Endothelial cell of umbilical vein (primary cell): ENCODE data around the gene THAP11. TPM values are rescaled to one million over a fixed set of nuclear protein-coding genes. Genes with fewer than 3 reads are reported as not detected.

Source experiments
- BruUV-seq: library from RNA; stranded (reverse); fragments of 400-500 nt; replicated peaks from 2 replicates; lab custom pipeline; 2021; lab: Mats Ljungman, UMichigan
- CTCF ChIA-PET: fragments of 300-600, 350-600 bp; sonication (Branson Sonifier 250); formaldehyde crosslinking; loops from one replicate; lab custom pipeline; 2021; ENCODE audit warnings: antibody characterized with exemption, inconsistent platforms; lab: Charles Lee
- POLR2A ChIA-PET: fragments of 300-600, 350-600 bp; sonication (Branson Sonifier 250); formaldehyde crosslinking; loops from one replicate; lab custom pipeline; 2021; ENCODE audit warnings: antibody characterized with exemption, inconsistent platforms; lab: Charles Lee
- DNase-seq: peaks from one replicate; pipeline ENCODE4 v3.0.0-alpha.2; 2011; ENCODE audit warnings: low read depth, low spot score
- FAIRE-seq: peaks from 2 replicates; lab custom pipeline; 2011; peaks lifted over from hg19 to GRCh38; lab: Jason Lieb, UNC
- H2AFZ ChIP-seq: 2 replicates; pipeline ENCODE4 v1.6.0; 2012; ENCODE audit warnings: low read depth, low read length, control low read depth, inconsistent platforms
- H3K27ac ChIP-seq: 2 replicates; pipeline ENCODE4 v1.5.1; 2011; ENCODE audit warnings: low read depth, mild to moderate bottlenecking, control low read depth, low read length, moderate library complexity; ENCODE audit not compliant: insufficient read depth
- H3K27me3 ChIP-seq, 2 experiments: 2 replicates each; pipeline versions ENCODE4 v1.6.0 to v1.6.1; 2011; ENCODE audit warnings: low read length in 2 of 2, mixed read lengths in 1 of 2; ENCODE audit not compliant: control insufficient read depth in 2 of 2, insufficient read depth in 2 of 2
- H3K36me3 ChIP-seq, 2 experiments: 2 replicates in 1 of 2; 3 replicates in 1 of 2; pipeline ENCODE4 v1.5.1; 2011; ENCODE audit warnings: low read length in 2 of 2, mild to moderate bottlenecking in 1 of 2, moderate library complexity in 1 of 2; ENCODE audit not compliant: control insufficient read depth in 2 of 2, insufficient read depth in 2 of 2; ENCODE audit errors: extremely low read depth in 1 of 2
- H3K4me1 ChIP-seq: 3 replicates; pipeline ENCODE4 v1.5.1; 2011; ENCODE audit warnings: mild to moderate bottlenecking, low read length; ENCODE audit not compliant: control insufficient read depth, insufficient read depth; ENCODE audit errors: extremely low read depth
- H3K4me2 ChIP-seq: 2 replicates; pipeline ENCODE4 v1.6.1; 2011; ENCODE audit warnings: low read length, control low read depth, mixed read lengths; ENCODE audit not compliant: insufficient read depth
- H3K4me3 ChIP-seq, 3 experiments: fragments of 200-600 bp in 1 of 3; sonication (generic), shearing (Covaris generic) in 1 of 3; replicated peaks in 1 of 3; 2 replicates each; pipeline ENCODE4 v1.5.1; 2011 to 2016; ENCODE audit warnings: control low read depth in 3 of 3, low read length in 3 of 3, mild to moderate bottlenecking in 2 of 3, inconsistent platforms in 1 of 3, low read depth in 1 of 3, moderate library complexity in 1 of 3; ENCODE audit not compliant: insufficient read depth in 1 of 3
- H3K79me2 ChIP-seq: 2 replicates; pipeline ENCODE4 v1.6.0; 2012; ENCODE audit warnings: low read length, inconsistent platforms; ENCODE audit not compliant: control insufficient read depth, insufficient read depth
- H3K9ac ChIP-seq: replicated peaks from 2 replicates; pipeline ENCODE3; 2011; ENCODE audit warnings: low read length, control low read depth; ENCODE audit not compliant: insufficient read depth; ENCODE audit errors: extremely low read depth
- H3K9me1 ChIP-seq: replicated peaks from 3 replicates; pipeline ENCODE4 v1.6.0; 2011; ENCODE audit warnings: mild to moderate bottlenecking, low read length; ENCODE audit not compliant: control insufficient read depth, insufficient read depth; ENCODE audit errors: extremely low read depth
- H3K9me3 ChIP-seq: replicated peaks from 2 replicates; pipeline ENCODE4 v1.5.1; 2012; ENCODE audit warnings: low read length, inconsistent platforms; ENCODE audit not compliant: control insufficient read depth, insufficient read depth
- H4K20me1 ChIP-seq: replicated peaks from 2 replicates; pipeline ENCODE3; 2011; ENCODE audit warnings: mild to moderate bottlenecking, low read length; ENCODE audit not compliant: control insufficient read depth, insufficient read depth; ENCODE audit errors: extremely low read depth
- FOS ChIP-seq: IDR thresholded peaks from 2 replicates; pipeline ENCODE4 v1.6.1; 2011; ENCODE audit warnings: mild to moderate bottlenecking, low read length, moderate library complexity, borderline replicate concordance; ENCODE audit not compliant: insufficient read depth
- GATA2 ChIP-seq: IDR thresholded peaks from 2 replicates; pipeline ENCODE4 v1.7.0; 2011; ENCODE audit warnings: low read depth, mild to moderate bottlenecking, moderate library complexity, mixed read lengths, low read length; ENCODE audit not compliant: insufficient read length, insufficient read depth
- JUN ChIP-seq: IDR thresholded peaks from 2 replicates; pipeline ENCODE4 v1.6.1; 2011; ENCODE audit warnings: borderline replicate concordance, low read depth; ENCODE audit not compliant: insufficient read length, insufficient read depth
- MYC ChIP-seq: IDR thresholded peaks from one replicate; pipeline ENCODE4 v1.6.1; 2011; ENCODE audit warnings: mild to moderate bottlenecking, low read depth, low read length
- POLR2AphosphoS5 ChIP-seq: IDR thresholded peaks from 2 replicates; pipeline ENCODE4 v1.6.1; 2012; ENCODE audit warnings: low read depth, mild to moderate bottlenecking, control low read depth, low read length, moderate library complexity; ENCODE audit not compliant: insufficient read depth
- dilution Hi-C: fragments of 300-500 bp; cut with MboI; formaldehyde crosslinking; loops from one replicate; pipeline ENCODE4 v1.15.0; 2019; ENCODE audit warnings: low sequenced_read_pairs; ENCODE audit not compliant: extremely low pct_ligation_motif_present
- intact Hi-C: fragments of 100-400 bp; cut with micrococcal nuclease; formaldehyde crosslinking; loops from one replicate; pipeline ENCODE4 v1.10.0; 2022
- polyA plus RNA-seq, 4 experiments: library from polyadenylated mRNA; depleted of rRNA in 3 of 4; stranded (reverse) in 3 of 4; unstranded in 1 of 4; fragments of >200 nt; gene quantifications; 2 replicates each; pipeline versions ENCODE4 v1.2.1 to v1.2.3, GENCODE V29; 2011 to 2012; ENCODE audit warnings: missing spikeins in 1 of 4
- total RNA-seq: library from RNA; stranded (reverse); gene quantifications from 2 replicates; pipeline ENCODE4 v1.2.3, GENCODE V29; 2021
- TF ChIP-seq, protein P1 (sequence below), 2 donors: IDR thresholded peaks; 1 replicate in 1 of 2; 2 replicates in 1 of 2; pipeline ENCODE4 v1.5.1; 2011; ENCODE audit warnings: low read length in 2 of 2, mild to moderate bottlenecking in 2 of 2, moderate library complexity in 2 of 2, control low read depth in 1 of 2, inconsistent platforms in 1 of 2, low read depth in 1 of 2; ENCODE audit not compliant: insufficient read depth in 1 of 2; ENCODE audit errors: extremely low read depth in 1 of 2
- TF ChIP-seq, protein P2 (sequence below): IDR thresholded peaks from 2 replicates; pipeline ENCODE4 v1.6.1; 2011; ENCODE audit not compliant: insufficient read depth, insufficient read length

The THAP11 gene
- total and polyA plus RNA-seq, 2 donors (not counting 3 experiments of a cell fraction or from before 2014, with no cell fraction given) = 24.0 to 25.9 TPM

DNA sequence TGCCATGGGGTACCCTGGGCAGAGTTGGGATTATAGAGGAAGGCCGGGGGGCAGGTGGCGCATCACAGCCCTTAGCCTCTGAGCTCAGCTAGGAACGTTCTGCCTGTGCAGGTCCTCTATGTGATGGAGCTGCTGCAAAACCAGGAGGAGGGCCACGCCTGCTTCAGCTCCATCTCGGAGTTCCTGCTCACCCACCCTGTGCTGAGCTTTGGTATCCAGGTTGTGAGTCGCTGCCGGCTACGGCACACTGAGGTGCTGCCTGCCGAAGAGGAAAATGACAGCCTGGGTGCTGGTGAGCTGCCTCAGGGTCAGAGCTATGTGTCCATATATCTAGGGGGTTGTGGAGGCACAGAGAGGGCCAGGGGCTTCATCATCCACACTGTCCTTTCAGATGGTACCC lies 36.7 kb downstream of the THAP11 start:
- H3K4me3 ChIP-seq = no peak overlapping the region
- H3K27me3 ChIP-seq = no peaks in the 10 kb centered on the region
- no peaks in the 10 kb centered on the region for H3K9me3 ChIP-seq
- H3K27ac ChIP-seq = no peak overlapping the region
- H4K20me1 ChIP-seq = no peaks in the 10 kb centered on the region
- DNase-seq (no peak), FAIRE-seq (no peak)
- H3K79me2 ChIP-seq = peaks cover 26% of the 10 kb centered on the region
- no peak overlapping the region for H3K4me2 ChIP-seq
- peaks cover 19 to 77% of the 10 kb centered on the region in 2 experiments for H3K36me3 ChIP-seq
- no TSS peak for BruUV-seq
- no peak overlapping the region for H2AFZ ChIP-seq
- ChIA-PET POLR2A (no interaction called here), CTCF (interaction anchor here (1.0 to 1.8 kb wide), 2 partner anchors 62 to 162 kb away, joined by 3 to 5 read pairs; no protein-coding TSS in a partner anchor)
- H3K9me1 ChIP-seq = no peaks in the 10 kb centered on the region
- TF ChIP-seq GATA2 (no peak), POLR2AphosphoS5 (no peak), FOS (no peak), MYC (no peak), JUN (no peak)
- TF ChIP-seq, protein P1, sequence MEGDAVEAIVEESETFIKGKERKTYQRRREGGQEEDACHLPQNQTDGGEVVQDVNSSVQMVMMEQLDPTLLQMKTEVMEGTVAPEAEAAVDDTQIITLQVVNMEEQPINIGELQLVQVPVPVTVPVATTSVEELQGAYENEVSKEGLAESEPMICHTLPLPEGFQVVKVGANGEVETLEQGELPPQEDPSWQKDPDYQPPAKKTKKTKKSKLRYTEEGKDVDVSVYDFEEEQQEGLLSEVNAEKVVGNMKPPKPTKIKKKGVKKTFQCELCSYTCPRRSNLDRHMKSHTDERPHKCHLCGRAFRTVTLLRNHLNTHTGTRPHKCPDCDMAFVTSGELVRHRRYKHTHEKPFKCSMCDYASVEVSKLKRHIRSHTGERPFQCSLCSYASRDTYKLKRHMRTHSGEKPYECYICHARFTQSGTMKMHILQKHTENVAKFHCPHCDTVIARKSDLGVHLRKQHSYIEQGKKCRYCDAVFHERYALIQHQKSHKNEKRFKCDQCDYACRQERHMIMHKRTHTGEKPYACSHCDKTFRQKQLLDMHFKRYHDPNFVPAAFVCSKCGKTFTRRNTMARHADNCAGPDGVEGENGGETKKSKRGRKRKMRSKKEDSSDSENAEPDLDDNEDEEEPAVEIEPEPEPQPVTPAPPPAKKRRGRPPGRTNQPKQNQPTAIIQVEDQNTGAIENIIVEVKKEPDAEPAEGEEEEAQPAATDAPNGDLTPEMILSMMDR (IDR thresholded peaks at IDR 0.05; ENCODE audit: extremely low read depth in 1 of 2, insufficient read depth in 1 of 2, low read depth in 1 of 2, low read length in 2 of 2) = no peak
- TF ChIP-seq, protein P2, sequence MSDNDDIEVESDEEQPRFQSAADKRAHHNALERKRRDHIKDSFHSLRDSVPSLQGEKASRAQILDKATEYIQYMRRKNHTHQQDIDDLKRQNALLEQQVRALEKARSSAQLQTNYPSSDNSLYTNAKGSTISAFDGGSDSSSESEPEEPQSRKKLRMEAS = no peak
- peaks cover 8% of the 10 kb centered on the region for H3K4me1 ChIP-seq
- dilution Hi-C loops (no loop called here), intact Hi-C loops (no loop called here)
- H3K9ac ChIP-seq = no peak overlapping the region
